GM18867 (cell line): ENCODE results near the gene POLR3A.

Source experiments
- ATAC-seq: cut with Tn5 transposase; IDR thresholded peaks from one replicate; pipeline ENCODE4 v1.9.1; 2021; ENCODE audit warnings: mild to moderate bottlenecking, moderate library complexity; ENCODE audit not compliant: unreplicated experiment

POLR3A gene

DNA sequence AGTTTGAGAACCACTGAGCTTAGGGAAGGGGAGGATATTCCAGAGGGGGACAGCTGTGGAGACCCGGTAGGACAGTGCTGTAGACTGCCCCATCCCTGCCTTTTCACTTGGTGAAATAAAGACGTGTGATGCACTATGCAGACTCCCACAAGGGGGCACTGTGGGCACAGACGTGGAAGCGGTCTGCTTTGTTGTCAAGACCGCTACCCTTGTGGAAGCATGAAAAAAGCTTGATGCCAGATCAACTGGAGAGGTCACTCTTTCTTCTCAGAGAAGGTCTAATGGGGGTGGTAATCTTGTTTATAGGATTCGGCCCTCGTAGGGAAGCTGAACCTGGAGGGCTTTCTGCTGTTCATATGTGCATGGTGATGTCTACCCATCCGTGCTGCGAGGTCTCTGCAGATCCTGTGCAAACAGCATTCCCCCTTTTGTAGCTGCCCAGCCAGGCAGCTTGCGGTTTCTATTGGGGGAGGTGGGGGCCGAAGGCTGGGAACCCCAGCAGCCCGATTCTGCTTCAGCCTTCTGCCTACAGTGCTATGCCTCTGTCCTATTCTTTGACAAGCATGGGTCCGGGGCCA is 18.1 kb upstream of the POLR3A start:
- peak; percentile 44 for ATAC-seq

DNA sequence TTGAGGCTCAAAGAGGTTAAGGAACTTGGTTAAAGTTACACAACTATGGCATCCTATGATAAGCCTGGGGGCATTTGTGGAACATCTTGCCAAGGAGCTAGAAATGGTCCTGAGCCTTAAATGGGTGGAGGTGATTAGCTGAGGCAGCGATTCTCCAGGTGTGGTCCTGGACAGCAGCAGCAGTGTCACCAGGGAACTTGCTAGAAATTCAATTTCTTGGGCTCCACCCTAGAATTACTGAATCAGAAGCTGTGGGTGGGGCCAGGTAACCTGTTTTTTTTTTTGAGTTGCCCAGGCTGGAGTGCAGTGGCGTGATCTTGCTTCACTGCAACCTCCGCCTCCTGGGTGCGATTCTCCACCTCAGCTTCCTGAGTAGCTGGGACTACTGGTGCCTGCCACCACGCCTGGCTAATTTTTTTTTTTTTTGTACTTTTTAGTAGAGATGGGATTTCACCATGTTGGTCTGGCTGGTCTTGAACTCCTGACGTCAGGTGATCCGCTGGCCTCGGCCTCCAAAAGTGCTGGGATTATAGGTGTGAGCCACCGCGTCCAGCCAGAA is 17.5 kb upstream of the POLR3A start:
- no peak for ATAC-seq

- ATAC-seq: no peak
Observed at GRCh38 chr10:78045856-78046255, 16.5 kb upstream of the POLR3A start.

DNA sequence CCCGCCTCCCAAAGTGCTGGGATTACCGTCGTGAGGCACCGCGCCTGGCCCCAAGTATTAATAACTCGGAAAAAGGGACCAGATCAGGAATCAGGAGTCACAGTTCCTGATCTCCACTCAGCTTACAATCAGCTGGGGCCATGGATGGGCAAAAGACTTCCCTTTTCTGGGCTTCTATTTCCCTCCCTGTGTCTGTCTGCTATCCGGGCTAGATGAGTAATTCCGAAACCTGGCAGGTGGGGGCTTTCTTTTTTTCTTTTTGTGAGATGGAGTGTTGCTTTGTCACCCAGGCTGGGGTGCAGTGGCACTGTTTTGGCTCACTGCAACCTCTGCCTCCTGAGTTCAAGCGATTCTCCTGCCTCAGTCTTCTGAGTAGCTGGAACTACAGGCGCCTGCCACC is 15.9 kb upstream of the POLR3A start:
- peak; percentile 58 for ATAC-seq

DNA sequence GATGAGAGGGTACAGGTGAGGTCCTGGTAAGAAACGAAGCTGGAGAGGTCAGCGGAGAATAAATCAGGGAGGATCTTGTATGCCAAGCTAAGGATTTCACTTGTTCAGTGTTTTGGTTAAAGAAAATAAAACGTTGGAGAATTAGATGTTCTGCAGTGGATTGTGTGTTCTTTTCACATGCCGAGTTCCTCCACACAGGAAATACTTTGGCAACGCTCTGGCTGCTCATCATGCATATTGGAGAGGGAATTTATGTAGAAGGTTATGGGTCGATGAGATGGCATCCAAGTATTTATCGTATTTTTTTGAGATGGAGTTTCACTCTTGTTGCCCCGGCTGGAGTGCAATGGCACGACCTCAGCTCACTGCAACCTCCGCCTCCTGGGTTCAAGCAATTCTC is 15.4 kb upstream of the POLR3A start:
- ATAC-seq: no peak

GRCh38 chr10:78044179-78044578 is 14.9 kb upstream of the POLR3A start:
- ATAC-seq: no peak

GRCh38 chr10:78042752-78043104 is 13.4 kb upstream of the POLR3A start:
- ATAC-seq: no peak

- no peak for ATAC-seq
Observed at GRCh38 chr10:78042058-78042751, 12.9 kb upstream of the POLR3A start.

DNA sequence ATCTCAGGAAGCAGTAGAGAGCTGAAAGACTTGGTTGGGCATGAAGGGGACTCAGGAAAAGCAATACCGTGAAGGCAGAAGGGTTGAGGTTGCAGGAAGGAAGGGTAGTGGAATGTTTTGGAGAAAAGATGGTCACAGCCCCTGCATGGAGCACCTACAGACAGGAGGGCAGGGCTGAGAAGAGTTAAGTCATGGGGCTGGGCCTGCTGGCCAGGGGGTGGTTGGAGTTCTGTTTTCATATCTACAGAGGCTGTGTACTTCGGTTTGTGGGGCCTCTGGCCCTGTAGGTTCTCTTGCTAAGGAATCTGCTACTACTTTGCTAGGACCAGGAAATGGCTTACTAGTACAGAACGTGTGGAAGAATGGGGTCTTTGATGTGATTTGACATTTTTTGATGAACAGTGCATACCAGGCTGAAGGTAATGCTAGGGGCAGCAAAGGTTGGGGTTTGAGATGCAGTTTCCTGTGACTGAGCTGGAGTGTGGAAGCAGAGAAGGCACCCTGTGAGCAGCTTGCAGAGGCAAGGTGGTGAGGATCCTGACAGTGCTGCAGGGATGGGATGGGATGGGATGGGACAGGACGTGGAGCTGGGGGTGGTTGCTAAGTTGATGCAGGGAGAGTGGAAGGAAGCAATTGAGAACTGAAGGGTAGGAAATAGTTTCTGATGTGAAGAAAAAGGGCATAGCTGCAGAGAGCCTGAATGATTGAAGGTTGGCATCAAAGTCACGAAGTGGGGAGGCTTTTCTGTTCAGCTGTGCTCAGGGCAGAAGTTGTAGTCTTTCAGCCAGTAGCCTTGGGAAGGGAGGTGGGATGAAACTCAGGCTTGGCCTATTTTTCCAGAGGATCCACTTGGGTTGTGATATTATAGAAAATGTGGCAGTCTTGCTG is 12.1 kb upstream of the POLR3A start:
- no peak for ATAC-seq

DNA sequence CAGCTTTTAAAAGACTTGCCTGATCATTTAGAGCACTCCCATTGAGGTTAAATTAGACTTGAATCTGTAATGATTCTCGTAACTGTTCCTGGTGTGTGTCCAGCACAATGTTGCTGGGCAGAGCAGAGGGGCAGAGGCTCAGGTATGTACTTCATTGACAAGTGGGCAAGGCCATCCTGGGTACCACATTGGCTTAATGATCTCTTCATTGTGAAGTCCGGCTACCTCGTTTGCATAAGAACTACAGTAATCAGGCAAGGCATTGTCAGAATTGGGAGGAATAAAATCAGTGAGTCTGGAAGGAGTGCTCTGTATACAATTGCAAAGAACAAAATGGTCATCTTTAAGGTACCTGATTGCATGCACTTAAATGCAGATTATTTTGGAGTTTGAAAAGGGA is 10.4 kb upstream of the POLR3A start:
- ATAC-seq: no peak

DNA sequence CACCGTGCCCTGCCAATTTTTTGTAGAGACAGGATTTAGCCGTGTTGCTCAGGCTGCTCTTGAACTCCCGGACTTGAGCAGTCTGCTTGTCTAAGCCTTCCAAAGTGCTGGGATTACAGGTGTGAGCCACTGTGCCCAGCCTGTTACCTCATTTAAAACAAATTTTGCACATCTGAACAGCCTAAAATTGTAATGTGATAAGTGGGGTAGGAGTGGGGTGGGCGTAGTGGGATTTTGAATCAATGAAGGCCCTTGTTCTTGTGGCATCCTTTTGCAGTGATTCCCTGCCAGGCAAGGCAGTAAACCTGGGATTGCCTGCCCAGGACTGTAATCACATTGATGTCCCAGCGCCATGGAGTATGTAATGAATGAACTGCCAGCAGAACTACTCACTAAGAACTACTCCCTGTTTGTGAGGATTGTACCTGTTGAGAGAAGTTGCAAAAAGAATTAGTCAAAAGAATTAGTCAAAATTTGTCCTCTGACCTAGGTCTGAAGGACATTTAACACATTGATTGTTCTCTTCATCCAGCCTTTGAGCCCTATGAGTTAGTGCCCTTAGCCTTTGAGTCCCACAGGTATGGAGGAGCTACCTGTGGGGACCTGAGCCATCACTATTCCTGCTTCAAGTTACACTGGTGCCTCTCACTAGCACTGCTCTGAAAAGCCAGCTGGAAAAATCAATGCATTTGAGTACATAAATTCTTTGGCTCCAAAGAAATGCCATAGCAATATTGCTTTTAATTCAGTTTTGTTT is 9.7 kb upstream of the POLR3A start:
- ATAC-seq: no peak

- no peak for ATAC-seq
Observed at GRCh38 chr10:78038105-78038504, 8.8 kb upstream of the POLR3A start.

DNA sequence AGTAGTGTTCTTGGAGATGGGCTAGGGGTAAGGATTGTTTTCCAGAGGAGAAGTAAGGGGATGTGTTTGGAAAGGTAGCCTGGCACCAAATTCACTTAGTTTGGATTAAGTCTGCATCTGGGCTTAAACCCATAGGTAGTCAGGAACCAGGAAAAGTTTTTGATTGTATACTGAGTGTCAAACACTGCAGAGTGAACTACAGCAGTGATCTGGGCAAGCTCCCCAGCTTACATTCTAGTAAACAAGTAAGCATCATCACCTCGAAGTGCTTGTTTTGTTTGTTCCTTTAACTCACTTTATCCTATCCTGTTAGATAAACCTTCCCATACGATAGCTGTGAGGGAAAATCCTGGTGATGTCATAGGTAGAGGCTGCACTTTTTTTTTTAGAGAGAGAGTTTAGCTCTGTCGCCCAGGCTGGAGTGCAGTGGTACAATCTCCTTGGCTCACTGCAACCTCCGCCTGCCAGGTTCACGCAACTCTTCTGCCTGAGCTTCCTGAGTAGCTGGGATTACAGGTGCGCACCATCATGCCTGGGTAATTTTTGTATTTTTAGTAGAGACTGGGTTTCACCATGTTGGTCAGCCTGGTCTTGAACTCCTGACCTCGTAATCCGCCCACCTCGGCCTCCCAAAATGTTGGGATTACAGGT is 6.7 kb upstream of the POLR3A start:
- no peak for ATAC-seq

GRCh38 chr10:78035437-78035836 is 6.1 kb upstream of the POLR3A start:
- ATAC-seq: no peak

GRCh38 chr10:78035025-78035424 is 5.7 kb upstream of the POLR3A start:
- no peak for ATAC-seq

- ATAC-seq: peak; percentile 81
Observed at GRCh38 chr10:78033637-78034470, 4.5 kb upstream of the POLR3A start, which contains the start of gene RPS24. TSS of gene RPS24 (plus strand) at chr10:78033863. CDS start at chr10:78033902, 39 bp downstream.

DNA sequence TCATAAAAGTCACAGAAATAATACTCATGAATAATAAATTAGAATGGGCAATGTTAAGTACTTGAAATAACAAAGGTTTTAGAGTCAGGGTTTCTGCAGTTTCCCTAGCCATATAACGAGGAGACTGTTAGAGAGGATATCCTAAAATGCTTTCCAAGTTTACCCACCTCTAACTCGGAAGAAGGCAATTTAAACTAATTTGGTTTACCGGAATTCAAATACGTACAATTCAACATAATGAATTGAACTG is 4.0 kb upstream of the POLR3A start:
- ATAC-seq: no peak

GRCh38 chr10:78028438-78029268 is 662 bp downstream of the POLR3A start:
- peak; percentile 9 for ATAC-seq
